Uterus (tissue), 4 donors: ENCODE results near the gene MMADHC. TPM values are rescaled to one million over a fixed set of nuclear protein-coding genes. Genes with fewer than 3 reads are reported as not detected.
"Not testable (repeated sequence)": the region's sequence is repeated elsewhere in the genome, so short reads cannot be mapped to it uniquely, and the experiment has no call there.

Experiments
- DNase-seq, 2 donors: peaks; one replicate each; pipeline ENCODE4 v3.0.0-alpha.2; 2019 to 2020
- H3K27ac ChIP-seq, 2 donors: fragments of 200-600 bp; sonication (generic); 1 replicate in 1 of 2; 2 replicates in 1 of 2; pipeline ENCODE4 v1.5.1; 2016 to 2018
- H3K27me3 ChIP-seq, 2 donors: fragments of 200-600 bp; sonication (generic); one replicate each; pipeline ENCODE4 v1.5.1; 2018 to 2019; ENCODE audit warnings: control low read depth in 1 of 2
- H3K36me3 ChIP-seq, 2 donors: fragments of 200-600 bp; sonication (generic); one replicate each; pipeline ENCODE4 v1.5.1; 2019; ENCODE audit warnings: control low read depth in 1 of 2
- H3K4me1 ChIP-seq, 2 donors: fragments of 200-600 bp; sonication (generic); one replicate each; pipeline ENCODE4 v1.5.1; 2018 to 2019; ENCODE audit warnings: control low read depth in 1 of 2
- H3K4me3 ChIP-seq, 2 donors: fragments of 200-600 bp; sonication (generic); 1 replicate in 1 of 2; 2 replicates in 1 of 2; pipeline ENCODE4 v1.5.1; 2018 to 2019; ENCODE audit warnings: mild to moderate bottlenecking in 1 of 2
- H3K9me3 ChIP-seq, 2 donors: fragments of 200-600 bp; sonication (generic); one replicate each; pipeline ENCODE4 v1.5.1; 2019; ENCODE audit warnings: control low read depth in 1 of 2
- POLR2A ChIP-seq, 2 donors: fragments of 450-650 bp; IDR thresholded peaks; one replicate each; pipeline ENCODE4 v1.6.1; 2016; ENCODE audit warnings: antibody characterized with exemption in 2 of 2, mild to moderate bottlenecking in 1 of 2, moderate library complexity in 1 of 2
- intact Hi-C: fragments of 100-400 bp; cut with DNase I; formaldehyde crosslinking; loops from one replicate; pipeline ENCODE4 v1.15.1; 2023; ENCODE audit warnings: low total_unique reads
- total RNA-seq, 4 donors: library from RNA; depleted of rRNA in 3 of 4; stranded (reverse); fragments of >200 nt in 3 of 4; gene quantifications; one replicate each; pipeline versions ENCODE4 v1.1.0 to v1.2.4, GENCODE V29; 2014 to 2023
- TF ChIP-seq, protein P1 (sequence below), 4 experiments: fragments of 200-600 bp in 2 of 4; fragments of 450-650 bp in 2 of 4; sonication (generic) in 2 of 4; IDR thresholded peaks; one replicate each; pipeline ENCODE4 v1.5.1; 2016 to 2019; ENCODE audit warnings: antibody characterized with exemption in 4 of 4, mild to moderate bottlenecking in 2 of 4, moderate library complexity in 1 of 4
- donor health status: DM: yes; HTN: yes; CAD: no.

The MMADHC gene
- total RNA-seq, 4 donors from 2014 or later = 72.9 to 128 (median 106) TPM

DNA sequence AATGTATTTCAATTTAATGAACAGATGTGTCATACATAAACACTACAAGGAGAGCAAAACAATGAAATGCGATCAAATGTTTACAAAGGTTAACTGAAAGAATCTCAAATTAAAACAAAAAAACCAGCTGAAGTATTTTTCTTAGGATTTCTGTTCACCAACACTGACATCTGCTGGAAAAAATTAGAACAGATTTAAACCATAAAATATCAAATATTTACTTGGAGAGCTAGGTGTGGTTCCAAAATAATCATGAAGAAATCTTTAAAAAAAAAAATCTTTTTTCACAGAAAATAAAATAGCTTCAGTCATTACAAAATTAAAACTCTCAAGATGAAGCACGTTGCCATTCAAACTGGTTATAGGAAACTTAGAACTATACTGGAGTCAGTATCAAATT, 13.8 kb downstream of the MMADHC start:
- Histone ChIP-seq H3K9me3 (no peaks in the 10 kb centered on the region), H3K4me1 (peaks cover 0 to 5% of the 10 kb centered on the region in 2 donors), H3K36me3 (no peaks in the 10 kb centered on the region), H3K4me3 (no peak overlapping the region), H3K27me3 (no peaks in the 10 kb centered on the region), H3K27ac (no peak overlapping the region)
- intact Hi-C loops = no loop called here
- no peak for DNase-seq
- no peak for TF ChIP-seq POLR2A (IDR thresholded peaks at IDR 0.05)
- TF ChIP-seq, protein P1, sequence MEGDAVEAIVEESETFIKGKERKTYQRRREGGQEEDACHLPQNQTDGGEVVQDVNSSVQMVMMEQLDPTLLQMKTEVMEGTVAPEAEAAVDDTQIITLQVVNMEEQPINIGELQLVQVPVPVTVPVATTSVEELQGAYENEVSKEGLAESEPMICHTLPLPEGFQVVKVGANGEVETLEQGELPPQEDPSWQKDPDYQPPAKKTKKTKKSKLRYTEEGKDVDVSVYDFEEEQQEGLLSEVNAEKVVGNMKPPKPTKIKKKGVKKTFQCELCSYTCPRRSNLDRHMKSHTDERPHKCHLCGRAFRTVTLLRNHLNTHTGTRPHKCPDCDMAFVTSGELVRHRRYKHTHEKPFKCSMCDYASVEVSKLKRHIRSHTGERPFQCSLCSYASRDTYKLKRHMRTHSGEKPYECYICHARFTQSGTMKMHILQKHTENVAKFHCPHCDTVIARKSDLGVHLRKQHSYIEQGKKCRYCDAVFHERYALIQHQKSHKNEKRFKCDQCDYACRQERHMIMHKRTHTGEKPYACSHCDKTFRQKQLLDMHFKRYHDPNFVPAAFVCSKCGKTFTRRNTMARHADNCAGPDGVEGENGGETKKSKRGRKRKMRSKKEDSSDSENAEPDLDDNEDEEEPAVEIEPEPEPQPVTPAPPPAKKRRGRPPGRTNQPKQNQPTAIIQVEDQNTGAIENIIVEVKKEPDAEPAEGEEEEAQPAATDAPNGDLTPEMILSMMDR (IDR thresholded peaks at IDR 0.05) = peak in 3 of 4 experiments; percentile 14 to 36 (median 30)

DNA sequence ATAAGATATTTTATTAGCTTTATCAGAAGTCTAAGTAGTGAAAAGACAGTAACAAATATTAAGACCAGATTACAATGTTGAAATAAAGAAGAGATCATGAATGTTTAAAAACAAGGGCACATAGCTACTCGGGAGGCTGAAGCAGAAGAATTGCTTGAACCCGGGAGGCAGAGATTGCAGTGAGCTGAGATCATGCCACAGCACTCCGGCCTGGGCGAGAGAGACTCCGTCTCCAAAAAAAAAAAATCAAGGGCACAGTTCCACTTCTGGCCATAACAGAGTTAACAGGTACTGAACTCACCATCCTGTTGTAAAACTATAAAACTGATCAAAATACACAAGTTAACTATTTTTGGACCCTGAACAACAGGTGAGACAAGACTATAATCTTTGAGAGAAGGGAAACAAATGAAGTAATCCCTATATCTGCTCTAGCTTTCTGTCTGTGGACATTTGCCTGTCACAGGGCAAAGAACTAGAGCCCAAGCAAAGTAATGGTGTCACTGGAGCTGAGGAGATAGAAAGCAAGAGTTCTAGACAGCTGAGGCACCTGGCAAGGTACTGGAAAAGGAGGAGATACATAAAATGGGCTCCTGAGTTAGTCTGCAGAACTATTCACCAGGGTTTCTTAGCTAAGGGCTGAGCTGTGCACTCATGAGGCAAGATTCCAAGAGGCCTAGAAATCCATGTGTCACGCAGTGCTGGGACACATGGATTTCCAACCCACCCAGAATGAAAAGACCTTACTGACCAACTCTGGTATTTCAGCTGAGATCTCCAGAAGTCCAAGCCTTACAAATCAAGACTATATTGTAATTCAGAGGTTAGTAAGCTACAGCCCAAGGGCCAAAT, 15.2 kb downstream of the MMADHC start:
- Histone ChIP-seq H3K4me3 (no peak overlapping the region), H3K27ac (no peak overlapping the region), H3K27me3 (no peaks in the 10 kb centered on the region), H3K4me1 (peaks cover 0 to 5% of the 10 kb centered on the region in 2 donors), H3K9me3 (no peaks in the 10 kb centered on the region), H3K36me3 (no peaks in the 10 kb centered on the region)
- intact Hi-C loops = no loop called here
- no peak for DNase-seq
- TF ChIP-seq, protein P1 (IDR thresholded peaks at IDR 0.05) = no peak
- TF ChIP-seq POLR2A (IDR thresholded peaks at IDR 0.05) = no peak

DNA sequence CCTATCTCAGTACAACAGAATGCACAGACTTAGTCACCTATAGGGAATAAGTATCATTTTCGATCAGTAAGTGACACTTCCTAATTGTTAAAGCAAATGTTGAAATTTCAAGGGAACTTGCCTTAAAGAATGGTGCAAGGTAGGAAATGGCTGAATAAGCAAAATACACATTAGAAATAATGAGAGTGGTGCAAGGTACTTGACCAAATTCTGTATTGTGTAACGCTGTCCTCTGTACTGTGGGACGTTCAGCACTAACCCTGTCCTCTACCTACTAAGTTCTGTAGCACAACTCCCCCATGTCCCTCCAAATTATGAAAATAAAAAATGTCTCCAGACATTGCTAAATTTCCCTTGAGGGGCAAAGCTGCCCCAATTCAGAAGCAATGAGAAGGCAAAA, 19.4 kb downstream of the MMADHC start:
- no peaks in the 10 kb centered on the region for H3K36me3 ChIP-seq
- intact Hi-C loops = no loop called here
- TF ChIP-seq POLR2A (IDR thresholded peaks at IDR 0.05) = no peak
- TF ChIP-seq, protein P1 (IDR thresholded peaks at IDR 0.05) = no peak

DNA sequence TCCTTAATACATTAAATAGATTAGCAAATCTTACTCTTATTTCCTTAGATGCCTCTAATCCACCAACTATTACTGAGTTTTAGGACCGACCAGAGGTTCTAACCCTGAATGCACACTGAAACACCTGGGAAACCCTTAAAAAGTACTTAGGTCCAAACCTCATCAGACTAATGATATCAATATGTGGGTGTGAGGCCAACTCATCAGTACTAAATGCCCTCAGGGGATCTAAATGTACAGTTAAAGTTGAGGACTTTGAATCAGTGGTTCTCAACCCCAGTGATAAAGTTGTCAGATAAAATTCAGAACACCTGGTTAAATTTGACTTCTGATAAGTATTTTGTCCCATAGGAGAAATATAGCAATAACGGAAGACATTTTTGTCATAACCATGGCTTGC, 20.9 kb downstream of the MMADHC start:
- TF ChIP-seq, protein P1 (IDR thresholded peaks at IDR 0.05) = no peak
- H3K27ac ChIP-seq = no peak overlapping the region
- intact Hi-C loops = no loop called here
- H3K36me3 ChIP-seq = no peaks in the 10 kb centered on the region
- no peaks in the 10 kb centered on the region for H3K27me3 ChIP-seq
- no peak overlapping the region for H3K4me3 ChIP-seq
- H3K4me1 ChIP-seq = no peaks in the 10 kb centered on the region
- no peak for DNase-seq
- H3K9me3 ChIP-seq = no peaks in the 10 kb centered on the region

More for the DNA sequence above, 19.4 kb downstream of the MMADHC start:
- no peak overlapping the region for H3K4me3 ChIP-seq
- H3K9me3 ChIP-seq = no peaks in the 10 kb centered on the region
- H3K4me1 ChIP-seq = peaks cover 0 to 5% of the 10 kb centered on the region in 2 donors
- no peak overlapping the region for H3K27ac ChIP-seq
- DNase-seq = no peak
- H3K27me3 ChIP-seq = no peaks in the 10 kb centered on the region

DNA sequence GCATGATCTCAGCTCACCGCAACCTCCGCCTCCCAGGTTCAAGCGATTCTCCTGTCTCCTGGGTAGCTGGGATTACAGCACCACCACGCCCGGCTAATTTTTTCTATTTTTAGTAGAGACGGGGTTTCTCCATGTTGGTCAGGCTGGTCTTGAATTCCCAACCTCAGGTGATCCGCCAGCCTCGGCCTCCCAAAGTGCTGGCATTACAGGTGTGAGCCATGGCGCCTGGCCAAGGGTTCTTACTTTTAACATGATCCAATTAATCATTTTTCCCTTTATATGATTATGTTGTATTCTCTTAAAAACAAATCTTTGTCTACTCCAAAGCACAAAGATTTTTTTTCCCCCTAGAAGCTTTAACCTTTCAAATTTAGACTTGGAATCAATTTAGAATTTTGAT, 21.9 kb downstream of the MMADHC start:
- H3K36me3 ChIP-seq, H3K4me1 ChIP-seq, H3K27ac ChIP-seq, DNase-seq, H3K4me3 ChIP-seq, H3K27me3 ChIP-seq, intact Hi-C loops, H3K9me3 ChIP-seq: not testable (repeated sequence)
